Measurements from ENCODE around the gene STAT5B. TPM values are rescaled to one million over a fixed set of nuclear protein-coding genes. Genes with fewer than 3 reads are reported as not detected.

Gene STAT5B
- total and polyA plus RNA-seq, 4 donors = 18.0 to 106 (median 66.3) TPM

GRCh38 chr17:42275527-42276358 lies 448 bp downstream of the STAT5B start:
- ATAC-seq (ENCODE audit: low FRiP score) = peak; percentile 48
- 0 to 1% methylated on average over 47 to 82 of the region's 82 CpGs for WGBS, 2 donors
- Histone ChIP-seq H3K9me3 (ENCODE audit: control insufficient read depth, low read length) (no peaks in the 10 kb centered on the region), H3K4me3 (ENCODE audit: low read length in 2 of 2) (peak overlapping the region; percentile 69 to 95), H3K36me3 (ENCODE audit: control insufficient read depth in 1 of 2, insufficient read depth in 2 of 2, low read length in 1 of 2) (no peaks in the 10 kb centered on the region), H3K4me1 (ENCODE audit: control insufficient read depth in 1 of 2, insufficient read depth in 2 of 2, low read length in 2 of 2) (peaks cover 0 to 4% of the 10 kb centered on the region in 2 donors), H3K27ac (ENCODE audit: low read depth in 1 of 2, low read length in 2 of 2) (no peak overlapping the region), H3K27me3 (ENCODE audit: control insufficient read depth in 1 of 2, insufficient read depth in 2 of 2, low read length in 1 of 2) (no peaks in the 10 kb centered on the region)
- peak; percentile 45 to 80 for DNase-seq
- intact Hi-C loops (cut with DNase I) = no loop called here

GRCh38 chr17:42274812-42275526 lies 1.2 kb downstream of the STAT5B start:
- WGBS, 2 donors = 13 to 15% methylated on average over 13 of the region's 13 CpGs
- DNase-seq (no peak), ATAC-seq (ENCODE audit: low FRiP score) (peak; percentile 29)
- Histone ChIP-seq H3K27ac (ENCODE audit: low read depth in 1 of 2, low read length in 2 of 2) (no peak overlapping the region), H3K36me3 (ENCODE audit: control insufficient read depth in 1 of 2, insufficient read depth in 2 of 2, low read length in 1 of 2) (no peaks in the 10 kb centered on the region), H3K4me3 (ENCODE audit: low read length in 2 of 2) (peak overlapping the region; percentile 69 to 95), H3K4me1 (ENCODE audit: control insufficient read depth in 1 of 2, insufficient read depth in 2 of 2, low read length in 2 of 2) (peaks cover 0 to 4% of the 10 kb centered on the region in 2 donors), H3K9me3 (ENCODE audit: control insufficient read depth, low read length) (no peaks in the 10 kb centered on the region), H3K27me3 (ENCODE audit: control insufficient read depth in 1 of 2, insufficient read depth in 2 of 2, low read length in 1 of 2) (no peaks in the 10 kb centered on the region)
- intact Hi-C loops (cut with DNase I) = no loop called here

GRCh38 chr17:42274253-42274542 lies 2.0 kb downstream of the STAT5B start:
- no peak for ATAC-seq (ENCODE audit: low FRiP score)
- intact Hi-C loops (cut with DNase I) = no loop called here
- Histone ChIP-seq H3K27ac (ENCODE audit: low read depth in 1 of 2, low read length in 2 of 2) (no peak overlapping the region), H3K36me3 (ENCODE audit: control insufficient read depth in 1 of 2, insufficient read depth in 2 of 2, low read length in 1 of 2) (no peaks in the 10 kb centered on the region), H3K4me3 (ENCODE audit: low read length in 2 of 2) (no peak overlapping the region), H3K27me3 (ENCODE audit: control insufficient read depth in 1 of 2, insufficient read depth in 2 of 2, low read length in 1 of 2) (no peaks in the 10 kb centered on the region), H3K4me1 (ENCODE audit: control insufficient read depth in 1 of 2, insufficient read depth in 2 of 2, low read length in 2 of 2) (peaks cover 0 to 4% of the 10 kb centered on the region in 2 donors), H3K9me3 (ENCODE audit: control insufficient read depth, low read length) (no peaks in the 10 kb centered on the region)
- WGBS, 2 donors = 95 to 96% methylated on average over 3 of the region's 3 CpGs
- DNase-seq = no peak

- Histone ChIP-seq H3K4me1 (ENCODE audit: control insufficient read depth in 1 of 2, insufficient read depth in 2 of 2, low read length in 2 of 2) (peaks cover 0 to 4% of the 10 kb centered on the region in 2 donors), H3K4me3 (ENCODE audit: low read length in 2 of 2) (no peak overlapping the region), H3K27ac (ENCODE audit: low read depth in 1 of 2, low read length in 2 of 2) (no peak overlapping the region), H3K36me3 (ENCODE audit: control insufficient read depth in 1 of 2, insufficient read depth in 2 of 2, low read length in 1 of 2) (no peaks in the 10 kb centered on the region), H3K9me3 (ENCODE audit: control insufficient read depth, low read length) (no peaks in the 10 kb centered on the region), H3K27me3 (ENCODE audit: control insufficient read depth in 1 of 2, insufficient read depth in 2 of 2, low read length in 1 of 2) (no peaks in the 10 kb centered on the region)
- WGBS, 2 donors = 73 to 80% methylated on average over 7 of the region's 7 CpGs
- no peak for ATAC-seq (ENCODE audit: low FRiP score)
- intact Hi-C loops (cut with DNase I) = no loop called here
- DNase-seq = no peak
Measured at GRCh38 chr17:42273474-42274252, 2.5 kb downstream of the STAT5B start.

GRCh38 chr17:42272162-42272907 lies 3.9 kb downstream of the STAT5B start:
- Histone ChIP-seq H3K4me3 (ENCODE audit: low read length in 2 of 2) (no peak overlapping the region), H3K36me3 (ENCODE audit: control insufficient read depth in 1 of 2, insufficient read depth in 2 of 2, low read length in 1 of 2) (no peaks in the 10 kb centered on the region), H3K27ac (ENCODE audit: low read depth in 1 of 2, low read length in 2 of 2) (no peak overlapping the region), H3K4me1 (ENCODE audit: control insufficient read depth in 1 of 2, insufficient read depth in 2 of 2, low read length in 2 of 2) (peaks cover 0 to 4% of the 10 kb centered on the region in 2 donors), H3K9me3 (ENCODE audit: control insufficient read depth, low read length) (no peaks in the 10 kb centered on the region), H3K27me3 (ENCODE audit: control insufficient read depth in 1 of 2, insufficient read depth in 2 of 2, low read length in 1 of 2) (no peaks in the 10 kb centered on the region)
- ATAC-seq (ENCODE audit: low FRiP score) (no peak), DNase-seq (no peak)
- 83 to 88% methylated on average over 7 of the region's 7 CpGs for WGBS, 2 donors
- intact Hi-C loops (cut with DNase I) = no loop called here

GRCh38 chr17:42271779-42272035 lies 4.5 kb downstream of the STAT5B start:
- Histone ChIP-seq H3K27me3 (ENCODE audit: control insufficient read depth in 1 of 2, insufficient read depth in 2 of 2, low read length in 1 of 2) (no peaks in the 10 kb centered on the region), H3K4me3 (ENCODE audit: low read length in 2 of 2) (no peak overlapping the region), H3K27ac (ENCODE audit: low read depth in 1 of 2, low read length in 2 of 2) (no peak overlapping the region), H3K9me3 (ENCODE audit: control insufficient read depth, low read length) (no peaks in the 10 kb centered on the region), H3K4me1 (ENCODE audit: control insufficient read depth in 1 of 2, insufficient read depth in 2 of 2, low read length in 2 of 2) (peaks cover 0 to 4% of the 10 kb centered on the region in 2 donors), H3K36me3 (ENCODE audit: control insufficient read depth in 1 of 2, insufficient read depth in 2 of 2, low read length in 1 of 2) (no peaks in the 10 kb centered on the region)
- DNase-seq (no peak), ATAC-seq (ENCODE audit: low FRiP score) (no peak)
- intact Hi-C loops (cut with DNase I) = no loop called here

GRCh38 chr17:42271006-42271778 lies 5.0 kb downstream of the STAT5B start:
- ATAC-seq (ENCODE audit: low FRiP score) = no peak
- Histone ChIP-seq H3K4me1 (ENCODE audit: control insufficient read depth in 1 of 2, insufficient read depth in 2 of 2, low read length in 2 of 2) (peaks cover 0 to 4% of the 10 kb centered on the region in 2 donors), H3K9me3 (ENCODE audit: control insufficient read depth, low read length) (no peaks in the 10 kb centered on the region), H3K36me3 (ENCODE audit: control insufficient read depth in 1 of 2, insufficient read depth in 2 of 2, low read length in 1 of 2) (no peaks in the 10 kb centered on the region), H3K4me3 (ENCODE audit: low read length in 2 of 2) (no peak overlapping the region), H3K27me3 (ENCODE audit: control insufficient read depth in 1 of 2, insufficient read depth in 2 of 2, low read length in 1 of 2) (no peaks in the 10 kb centered on the region), H3K27ac (ENCODE audit: low read depth in 1 of 2, low read length in 2 of 2) (no peak overlapping the region)
- no peak for DNase-seq
- WGBS, 2 donors = 79 to 86% methylated on average over 3 of the region's 3 CpGs
- intact Hi-C loops (cut with DNase I) = no loop called here

- no peak for DNase-seq
- peaks cover 0 to 4% of the 10 kb centered on the region in 2 donors for H3K4me1 ChIP-seq (ENCODE audit: control insufficient read depth in 1 of 2, insufficient read depth in 2 of 2, low read length in 2 of 2)
- no peaks in the 10 kb centered on the region for H3K9me3 ChIP-seq (ENCODE audit: control insufficient read depth, low read length)
- no peaks in the 10 kb centered on the region for H3K36me3 ChIP-seq (ENCODE audit: control insufficient read depth in 1 of 2, insufficient read depth in 2 of 2, low read length in 1 of 2)
- 66 to 68% methylated on average over 6 of the region's 6 CpGs for WGBS, 2 donors
- intact Hi-C loops (cut with DNase I) = no loop called here
- no peak overlapping the region for H3K27ac ChIP-seq (ENCODE audit: low read depth in 1 of 2, low read length in 2 of 2)
- no peak for ATAC-seq (ENCODE audit: low FRiP score)
- no peak overlapping the region for H3K4me3 ChIP-seq (ENCODE audit: low read length in 2 of 2)
- no peaks in the 10 kb centered on the region for H3K27me3 ChIP-seq (ENCODE audit: control insufficient read depth in 1 of 2, insufficient read depth in 2 of 2, low read length in 1 of 2)
Measured at GRCh38 chr17:42270596-42270995, 5.6 kb downstream of the STAT5B start.
